ENCODE measurements around the gene GALNT18.
"Not testable (repeated sequence)": the region's sequence is repeated elsewhere in the genome, so short reads cannot be mapped to it uniquely, and the experiment has no call there.

The GALNT18 gene

GRCh38 chr11:11356842-11357241, 265.0 kb downstream of the GALNT18 start:
- no peak for DNase-seq (ENCODE audit: low read depth)
- no peak for TF ChIP-seq CTCF (conservative IDR thresholded peaks at IDR 0.05; ENCODE audit: low read depth, low read length)
- no peak overlapping the region for H3K4me3 ChIP-seq (ENCODE audit: low read depth, low read length)

GRCh38 chr11:11352878-11353277, 268.9 kb downstream of the GALNT18 start, which contains the start of gene CSNK2A3:
Gene CSNK2A3 (minus strand): TSS chr11:11353250. CDS start chr11:11353119, 131 bp downstream.
- DNase-seq (ENCODE audit: low read depth); H3K4me3 ChIP-seq (ENCODE audit: low read depth, low read length): not testable (repeated sequence)

GRCh38 chr11:11351851-11352250, 270.0 kb downstream of the GALNT18 start:
- not testable (repeated sequence) for H3K4me3 ChIP-seq (ENCODE audit: low read depth, low read length); DNase-seq (ENCODE audit: low read depth)

- no peak for TF ChIP-seq CTCF (conservative IDR thresholded peaks at IDR 0.05; ENCODE audit: low read depth, low read length)
- H3K4me3 ChIP-seq (ENCODE audit: low read depth, low read length): no peak overlapping the region
- DNase-seq (ENCODE audit: low read depth): no peak
These were observed 270.7 kb downstream of the GALNT18 start for GRCh38 chr11:11351042-11351586.

GRCh38 chr11:11349870-11350337, 271.9 kb downstream of the GALNT18 start:
- TF ChIP-seq CTCF (conservative IDR thresholded peaks at IDR 0.05; ENCODE audit: low read depth, low read length): no peak
- no peak overlapping the region for H3K4me3 ChIP-seq (ENCODE audit: low read depth, low read length)
- DNase-seq (ENCODE audit: low read depth): peak; percentile 43

- no peak for TF ChIP-seq CTCF (conservative IDR thresholded peaks at IDR 0.05; ENCODE audit: low read depth, low read length)
- H3K4me3 ChIP-seq (ENCODE audit: low read depth, low read length): no peak overlapping the region
- DNase-seq (ENCODE audit: low read depth): no peak
These were observed 272.5 kb downstream of the GALNT18 start for GRCh38 chr11:11349106-11349825.

- TF ChIP-seq CTCF (conservative IDR thresholded peaks at IDR 0.05; ENCODE audit: low read depth, low read length): no peak
- no peak overlapping the region for H3K4me3 ChIP-seq (ENCODE audit: low read depth, low read length)
- DNase-seq (ENCODE audit: low read depth): no peak
These were observed 273.5 kb downstream of the GALNT18 start for GRCh38 chr11:11348303-11348702.

- no peak for DNase-seq (ENCODE audit: low read depth)
- TF ChIP-seq CTCF (conservative IDR thresholded peaks at IDR 0.05; ENCODE audit: low read depth, low read length): no peak
- no peak overlapping the region for H3K4me3 ChIP-seq (ENCODE audit: low read depth, low read length)
These were observed 274.2 kb downstream of the GALNT18 start for GRCh38 chr11:11347592-11347991.
